Measurements from ENCODE around the gene MYL6. TPM values are rescaled to one million over a fixed set of nuclear protein-coding genes. Genes with fewer than 3 reads are reported as not detected.
"Not testable (repeated sequence)": the region's sequence is repeated elsewhere in the genome, so short reads cannot be mapped to it uniquely, and the experiment has no call there.

MYL6 gene
- total RNA-seq, 1 donor from 2014 or later = 1,884 TPM

DNA sequence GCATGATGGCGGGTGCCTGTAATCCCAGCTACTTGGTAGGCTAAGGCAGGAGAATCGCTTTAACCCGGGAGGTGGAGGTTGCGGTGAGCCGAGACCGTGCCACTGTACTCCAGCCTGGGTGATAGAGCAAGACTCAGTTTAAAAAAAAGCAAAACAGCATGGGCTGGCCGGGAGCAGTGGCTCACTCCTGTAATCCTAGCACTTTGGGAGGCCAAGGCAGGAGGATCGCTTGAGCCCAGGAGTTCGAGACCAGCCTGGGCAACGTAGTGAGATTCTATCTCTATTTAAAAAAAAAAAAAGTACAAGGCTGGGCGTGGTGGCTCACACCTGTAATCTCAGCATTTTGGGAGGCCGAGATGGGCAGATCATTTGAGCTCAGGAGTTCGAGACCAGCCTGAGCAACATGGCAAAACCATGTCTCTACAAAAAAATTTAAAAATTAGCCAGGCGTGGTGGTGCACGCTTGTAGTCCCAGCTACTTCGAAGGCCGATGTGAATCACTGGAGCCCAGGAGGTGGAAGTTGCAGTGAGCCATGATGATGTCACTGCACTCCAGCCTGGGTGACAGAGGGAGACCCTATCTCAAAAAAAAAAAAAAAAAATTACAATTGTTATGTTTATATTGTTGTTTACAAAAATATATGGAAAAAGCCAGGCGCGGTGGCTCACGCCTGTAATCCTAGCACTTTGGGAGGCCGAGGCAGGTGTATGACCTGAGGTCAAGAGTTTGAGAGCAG is 1.5 kb upstream of the MYL6 start:
- not testable (repeated sequence) for DNase-seq (ENCODE audit: low spot score)

DNA sequence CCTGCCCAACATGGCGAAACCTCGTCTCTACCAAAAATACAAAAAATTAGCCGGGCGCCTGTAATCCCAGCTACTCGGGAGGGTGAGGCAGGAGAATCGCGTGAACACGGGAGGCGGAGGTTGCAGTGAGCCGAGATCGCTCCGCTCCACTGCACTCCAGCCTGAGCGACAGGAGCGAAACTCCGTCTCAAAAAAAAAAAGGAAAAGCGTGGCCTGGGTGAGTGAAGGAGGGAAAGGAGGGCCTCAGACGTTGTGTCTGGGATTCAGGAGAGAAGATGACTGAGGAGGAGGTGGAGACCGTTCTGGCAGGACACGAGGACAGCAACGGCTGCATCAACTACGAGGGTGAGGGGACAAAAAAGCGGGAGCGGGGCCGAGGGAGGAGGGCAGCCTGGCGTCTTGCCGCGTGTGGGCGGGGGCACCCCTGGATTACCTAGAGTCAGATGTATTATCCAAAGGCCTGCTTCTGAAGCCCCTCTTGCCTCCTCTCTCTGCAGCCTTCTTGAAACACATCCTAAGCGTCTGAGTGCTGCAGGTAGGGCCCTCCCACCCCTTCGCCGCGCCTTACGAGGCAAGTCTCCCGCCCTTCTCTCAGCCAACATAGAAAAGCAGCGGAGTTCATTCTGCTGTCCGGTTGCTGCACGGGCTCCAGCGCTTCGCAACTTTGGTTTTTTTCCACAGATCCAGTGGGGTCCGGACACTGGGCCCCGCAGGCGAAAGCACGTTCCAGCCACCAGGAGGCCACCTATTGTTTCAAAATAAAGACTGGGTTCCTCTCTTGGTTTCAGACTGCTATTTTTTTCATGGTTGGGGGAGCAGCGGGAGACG is 744 bp upstream of the MYL6 start:
- DNase-seq (ENCODE audit: low spot score) = peak; percentile 87

DNA sequence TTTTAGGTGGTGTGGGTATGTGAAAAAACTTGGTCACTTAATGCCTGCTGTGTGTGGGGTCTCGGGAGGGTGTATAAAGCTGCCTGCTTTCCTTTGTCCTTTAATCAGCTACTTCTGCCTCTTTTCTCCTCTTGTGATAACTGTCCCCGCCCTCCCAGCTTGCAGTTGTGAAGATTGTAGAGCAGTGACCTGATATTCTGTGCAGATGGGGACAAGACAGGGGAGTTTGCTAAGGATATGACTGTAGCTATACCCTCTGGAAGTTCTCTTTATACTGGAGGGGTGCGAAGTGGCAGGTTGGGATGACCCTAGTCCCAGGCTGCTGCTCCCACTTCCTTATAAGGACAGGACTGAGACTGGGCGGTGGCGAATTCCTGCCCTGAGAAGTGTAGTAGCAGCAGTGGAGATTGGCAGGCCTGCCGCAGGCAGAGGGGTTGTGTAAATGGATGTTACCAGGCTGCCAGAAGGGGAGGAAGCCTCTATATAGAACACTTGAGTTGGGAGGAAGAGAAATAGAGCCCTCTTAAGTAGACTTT is 835 bp downstream of the MYL6 start:
- DNase-seq (ENCODE audit: low spot score) = peak; percentile 89

DNA sequence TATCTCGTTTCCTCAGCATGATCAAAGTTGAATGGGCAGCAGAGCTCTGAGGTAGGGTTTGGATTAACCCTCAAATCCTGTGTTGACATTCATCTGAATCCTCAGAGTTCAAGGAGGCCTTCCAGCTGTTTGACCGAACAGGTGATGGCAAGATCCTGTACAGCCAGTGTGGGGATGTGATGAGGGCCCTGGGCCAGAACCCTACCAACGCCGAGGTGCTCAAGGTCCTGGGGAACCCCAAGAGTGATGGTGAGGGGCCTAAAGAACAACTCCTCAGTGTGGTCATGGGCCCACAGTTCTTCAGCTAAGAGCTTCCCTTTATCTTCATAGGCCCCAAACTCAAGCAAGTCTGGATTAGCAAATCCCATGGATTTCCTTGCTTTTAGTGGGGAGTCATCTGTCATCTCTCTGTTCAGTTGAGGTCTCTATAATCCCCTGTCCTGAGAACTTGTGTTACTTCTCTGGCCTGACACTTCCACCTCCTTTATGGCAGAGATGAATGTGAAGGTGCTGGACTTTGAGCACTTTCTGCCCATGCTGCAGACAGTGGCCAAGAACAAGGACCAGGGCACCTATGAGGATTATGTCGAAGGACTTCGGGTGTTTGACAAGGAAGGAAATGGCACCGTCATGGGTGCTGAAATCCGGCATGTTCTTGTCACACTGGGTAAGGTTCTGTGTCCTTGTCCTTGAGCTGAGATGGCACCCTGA is 1.5 kb downstream of the MYL6 start:
- DNase-seq (ENCODE audit: low spot score) = no peak

DNA sequence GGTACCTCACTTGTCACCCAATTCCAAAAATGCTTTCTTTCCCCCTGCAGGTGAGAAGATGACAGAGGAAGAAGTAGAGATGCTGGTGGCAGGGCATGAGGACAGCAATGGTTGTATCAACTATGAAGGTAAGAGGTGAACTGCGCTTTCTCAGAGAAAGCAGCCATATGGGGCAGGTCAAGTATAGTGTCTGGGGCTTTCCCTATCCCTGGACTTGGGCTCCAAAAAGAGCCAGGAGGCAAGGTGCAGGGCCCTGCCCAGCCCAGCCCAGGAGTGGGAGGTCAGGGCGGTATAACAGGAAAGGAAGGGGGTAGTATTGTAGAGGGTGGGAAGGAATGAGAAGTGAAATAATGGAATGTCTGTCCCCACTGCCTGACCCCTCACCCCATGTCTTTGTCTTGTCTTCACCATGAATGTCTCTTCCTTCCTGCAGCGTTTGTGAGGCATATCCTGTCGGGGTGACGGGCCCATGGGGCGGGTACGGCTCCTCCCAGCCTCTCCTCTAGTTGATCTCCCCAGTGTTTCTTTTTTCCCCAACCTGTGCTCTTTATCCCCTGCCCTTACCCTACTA is 2.1 kb downstream of the MYL6 start:
- DNase-seq (ENCODE audit: low spot score) = no peak

DNA sequence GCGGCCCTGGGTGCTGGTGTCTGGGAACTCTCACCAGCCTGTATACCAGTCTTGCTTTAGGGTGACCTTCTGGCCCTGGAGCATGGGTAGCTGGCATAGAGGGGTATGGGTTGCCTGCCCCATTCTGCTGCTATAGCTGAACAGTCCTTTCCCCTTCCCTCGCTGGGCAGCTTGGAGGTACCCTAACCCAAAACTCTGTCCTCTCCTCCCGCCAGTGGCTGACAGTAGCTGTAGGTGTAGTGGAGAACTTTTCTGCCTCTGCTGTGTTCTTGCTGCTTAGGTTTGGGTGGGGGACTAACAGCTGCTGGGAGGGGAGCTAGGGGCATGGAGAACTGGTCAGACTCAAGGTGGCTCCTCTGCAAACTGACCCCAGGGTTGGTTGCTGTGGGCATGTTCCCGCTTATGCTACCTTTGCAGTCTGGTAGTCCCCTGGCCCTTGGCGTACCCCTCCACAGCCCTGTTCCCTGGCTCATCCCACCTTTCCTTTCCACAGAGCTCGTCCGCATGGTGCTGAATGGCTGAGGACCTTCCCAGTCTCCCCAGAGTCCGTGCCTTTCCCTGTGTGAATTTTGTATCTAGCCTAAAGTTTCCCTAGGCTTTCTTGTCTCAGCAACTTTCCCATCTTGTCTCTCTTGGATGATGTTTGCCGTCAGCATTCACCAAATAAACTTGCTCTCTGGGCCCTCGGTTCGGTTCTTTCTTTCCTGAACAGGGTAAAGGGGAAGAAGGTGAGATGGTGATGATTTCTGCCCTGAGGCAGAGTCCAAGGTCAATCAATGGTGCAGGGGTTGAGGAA is 2.9 kb downstream of the MYL6 start:
- no peak for DNase-seq (ENCODE audit: low spot score)

DNA sequence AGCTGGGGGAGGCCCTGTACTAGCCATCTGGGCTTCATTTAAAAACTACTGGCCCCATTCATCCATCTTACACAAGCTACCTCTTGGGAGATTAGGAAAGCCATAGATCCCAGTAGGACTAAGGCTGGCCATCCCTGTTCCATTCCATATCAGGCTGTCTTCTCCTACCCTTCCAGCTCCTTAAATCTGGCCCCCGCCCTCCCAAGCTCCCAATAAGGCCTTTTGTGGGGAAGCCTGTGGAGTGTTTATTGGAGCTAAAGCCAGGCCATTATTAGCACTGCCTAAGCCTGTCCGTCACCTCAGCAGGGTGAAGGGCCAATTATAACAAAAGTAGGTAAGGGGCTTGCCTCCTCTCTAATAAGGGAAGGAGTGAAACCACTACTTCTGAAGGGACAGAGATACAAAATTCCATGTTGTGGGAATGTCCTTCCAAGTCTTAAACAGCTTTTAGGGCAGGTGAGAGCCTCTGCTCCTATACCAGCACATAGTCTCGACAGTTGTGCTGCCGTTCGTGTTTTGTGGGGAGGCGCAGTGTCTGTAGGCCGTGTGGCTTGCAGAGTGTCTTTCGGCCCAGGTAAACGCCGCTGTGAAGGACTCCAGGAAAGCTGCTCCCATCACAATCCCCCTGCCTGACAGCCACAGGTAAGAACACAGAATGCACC is 3.7 kb downstream of the MYL6 start:
- DNase-seq (ENCODE audit: low spot score) = no peak

DNA sequence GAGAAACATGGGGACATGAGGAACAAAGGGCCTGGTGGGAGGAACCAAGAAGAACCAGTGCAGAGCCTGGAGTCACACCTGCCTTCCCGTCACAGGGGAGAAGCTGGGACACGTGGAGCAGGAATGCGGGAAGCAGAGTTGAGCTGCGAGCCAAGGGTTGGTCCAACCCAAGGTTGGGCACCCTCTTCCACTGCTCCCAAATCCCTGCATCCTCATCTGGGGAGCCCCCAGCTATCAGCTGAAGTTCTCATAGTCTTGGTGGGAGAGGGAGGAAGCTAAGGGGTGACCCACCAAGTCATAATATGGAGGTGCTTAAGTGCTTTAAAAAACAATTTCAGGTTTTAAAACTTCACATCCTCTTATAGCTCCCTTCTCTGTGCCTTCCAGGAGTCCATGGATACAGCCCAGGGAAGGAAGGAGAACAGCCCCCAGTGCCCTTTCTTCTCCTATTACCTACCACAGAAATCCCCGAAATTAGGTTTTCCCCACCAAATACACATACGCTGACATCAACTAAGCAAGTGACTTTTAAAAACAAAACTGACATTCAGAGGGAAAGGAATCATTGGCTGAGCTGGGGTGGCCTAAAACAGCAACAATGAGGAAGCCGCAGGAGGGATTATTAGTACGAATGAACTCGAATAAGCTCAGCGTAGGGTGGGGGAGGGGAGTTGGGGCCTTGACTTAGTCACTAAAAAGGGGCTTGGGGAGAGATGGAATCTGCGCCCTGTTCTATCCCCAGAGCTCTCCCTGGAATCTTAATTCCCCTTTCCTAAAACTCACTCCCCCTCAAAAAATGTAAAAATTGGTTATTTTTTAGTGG is 4.5 kb downstream of the MYL6 start:
- DNase-seq (ENCODE audit: low spot score) = no peak

DNA sequence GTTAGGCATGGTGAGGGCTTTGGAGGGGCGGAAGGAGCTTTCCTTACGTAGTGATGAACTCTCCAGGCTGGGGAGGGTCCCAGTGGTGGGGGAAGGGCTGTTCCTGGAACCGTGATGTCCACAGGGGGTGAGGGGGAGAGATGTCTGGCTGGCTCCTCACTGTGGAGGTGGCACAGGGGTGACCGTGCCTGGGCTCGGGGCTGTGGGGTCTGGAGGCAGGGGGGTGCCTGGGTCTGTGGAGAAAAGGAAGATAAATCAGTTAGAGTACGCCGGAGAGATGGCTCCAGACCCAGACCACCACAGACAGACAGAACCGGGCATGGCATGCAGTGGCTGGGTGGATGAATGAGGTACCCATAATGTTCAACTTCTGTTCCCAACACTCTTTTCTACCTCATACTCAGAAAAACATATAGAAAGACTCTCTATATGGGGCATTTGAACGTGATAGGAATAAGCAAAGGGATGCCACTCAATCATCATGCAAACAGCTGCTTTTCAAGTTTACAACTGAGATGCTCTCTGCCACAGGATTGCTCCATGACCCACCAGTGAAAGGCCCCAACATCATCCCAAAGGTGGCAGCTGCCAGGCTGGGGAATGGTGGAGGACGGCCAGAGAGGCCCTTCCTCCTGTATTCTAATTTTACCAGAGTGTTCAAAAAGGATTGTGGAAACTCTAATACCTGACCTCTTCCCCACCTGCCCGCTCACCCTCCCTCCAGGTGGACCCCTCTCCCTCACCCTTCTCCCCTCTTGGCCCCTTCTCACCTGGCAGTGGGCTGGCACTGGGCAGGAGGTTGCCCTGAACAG is 5.6 kb downstream of the MYL6 start:
- no peak for DNase-seq (ENCODE audit: low spot score)

DNA sequence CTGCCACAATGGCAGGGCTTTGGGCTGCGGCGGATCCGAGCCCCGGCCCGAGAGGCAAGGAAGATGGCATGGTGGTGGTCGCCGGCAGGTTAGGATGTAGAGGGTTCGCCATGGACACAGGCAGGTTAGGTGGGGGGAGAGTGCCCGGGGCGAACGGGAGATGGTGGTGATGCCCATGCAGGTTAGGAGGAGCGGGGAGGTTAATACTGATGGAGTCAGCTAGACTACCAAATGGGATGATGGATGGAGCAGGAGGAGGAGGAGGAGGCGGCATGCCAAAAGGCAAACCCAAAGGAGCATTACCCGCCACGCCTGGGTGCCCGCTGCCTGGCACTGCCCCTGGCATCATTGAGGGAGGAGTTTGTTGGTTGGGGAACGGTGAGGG is 6.2 kb downstream of the MYL6 start:
- DNase-seq (ENCODE audit: low spot score) = no peak

DNA sequence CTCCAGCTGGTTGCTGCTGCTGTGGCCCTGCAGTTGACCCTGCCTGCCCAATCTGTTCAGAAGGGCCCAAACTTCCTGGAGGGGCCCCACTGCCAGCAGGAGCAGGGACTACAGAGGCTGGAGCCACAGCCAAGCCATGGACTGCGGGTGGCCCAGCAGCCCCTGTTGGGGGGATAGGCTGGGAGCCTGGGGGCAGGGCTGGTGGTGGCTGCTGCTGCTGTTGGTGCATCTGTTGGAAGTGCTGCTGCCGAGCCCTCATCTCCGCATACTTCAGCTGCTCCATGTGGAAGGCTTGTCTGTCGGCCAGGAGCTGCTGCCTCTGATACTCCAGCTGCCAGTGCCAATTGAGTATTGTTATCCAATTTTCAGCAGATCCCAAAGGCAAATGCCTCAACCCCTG is 7.2 kb downstream of the MYL6 start:
- DNase-seq (ENCODE audit: low spot score) = no peak

DNA sequence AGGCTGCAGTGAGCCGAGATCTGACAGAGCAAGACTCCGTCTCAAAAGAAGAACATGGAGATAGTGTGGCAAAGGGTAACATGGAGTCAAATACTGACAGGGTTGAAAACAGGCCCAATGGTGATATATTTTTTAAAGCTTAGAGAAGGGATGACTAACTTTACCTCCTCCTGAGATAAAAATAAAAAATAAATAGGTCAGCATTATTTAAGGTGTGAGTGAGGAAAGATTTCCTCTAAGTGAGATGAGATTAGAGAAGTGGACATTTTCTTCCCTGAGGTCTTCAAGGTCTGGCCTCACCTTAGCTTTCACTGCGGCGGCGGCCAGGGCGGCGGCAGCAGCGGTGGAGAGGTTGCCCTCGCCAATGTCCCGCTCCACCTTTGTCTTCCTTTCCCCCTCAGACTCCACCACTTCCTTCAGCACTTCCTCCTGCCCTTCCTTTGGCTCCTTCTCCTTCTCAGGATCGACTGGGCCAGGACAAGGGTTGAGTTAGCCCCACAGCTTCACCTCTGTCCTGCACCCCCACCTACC is 11.1 kb downstream of the MYL6 start:
- DNase-seq (ENCODE audit: low spot score) = no peak

DNA sequence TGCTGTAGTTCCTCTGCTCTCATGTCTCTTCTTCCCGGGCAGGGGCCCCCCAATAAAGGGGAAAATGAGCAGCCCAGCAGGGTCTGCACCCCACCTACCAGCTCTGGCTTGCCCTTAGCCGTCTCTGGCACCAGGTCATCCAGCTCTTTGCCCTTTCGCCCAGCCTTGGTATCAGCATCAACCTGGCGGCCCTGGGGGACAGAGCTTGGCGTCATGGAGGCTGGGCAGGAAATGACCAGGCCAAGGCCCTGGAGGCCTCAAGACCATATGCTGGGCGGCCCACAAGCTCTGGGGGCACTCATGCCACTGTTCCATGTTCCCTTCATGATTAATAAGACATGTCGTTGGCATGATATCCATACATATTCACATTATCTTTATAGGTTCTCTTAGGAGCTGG is 14.7 kb downstream of the MYL6 start:
- DNase-seq (ENCODE audit: low spot score) = no peak

DNA sequence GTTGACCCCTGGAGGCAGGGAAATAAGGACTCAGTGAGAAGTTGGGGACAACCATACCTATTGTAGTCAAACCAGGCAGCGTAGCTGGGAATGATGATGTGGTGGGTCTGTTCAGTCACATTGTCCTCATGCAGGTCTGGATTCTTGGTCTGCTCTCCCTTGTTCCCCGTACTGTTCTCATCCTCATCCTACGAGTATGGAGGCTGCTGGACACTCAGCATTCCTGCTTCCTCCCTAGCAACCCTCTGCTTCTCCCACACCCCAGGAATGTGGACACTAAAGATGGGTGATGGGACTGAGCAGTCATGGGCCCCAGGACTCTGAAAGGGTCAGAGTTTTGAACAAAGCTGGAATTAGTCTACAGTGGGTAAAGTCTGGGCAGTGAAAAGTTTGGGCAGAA is 20.2 kb downstream of the MYL6 start:
- DNase-seq (ENCODE audit: low spot score) = no peak

DNA sequence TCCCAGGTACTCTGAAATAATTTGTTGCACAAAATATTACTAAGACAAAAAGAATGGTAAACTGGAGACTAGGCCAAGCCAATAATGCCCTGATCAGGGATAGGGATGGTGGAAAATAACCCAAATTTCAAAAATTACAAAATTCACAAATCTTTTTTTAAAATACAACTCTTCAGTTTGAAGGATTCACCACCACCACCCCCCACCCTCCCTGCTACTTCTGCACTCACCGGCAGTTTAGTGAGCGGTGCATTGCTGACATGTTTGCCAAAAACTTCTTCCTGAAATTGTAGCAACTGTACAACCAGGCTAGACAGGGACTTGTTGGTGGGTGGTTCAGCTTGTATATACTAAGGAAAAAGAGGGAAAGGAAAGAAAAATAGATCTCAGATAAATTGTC is 28.8 kb downstream of the MYL6 start:
- DNase-seq (ENCODE audit: low spot score) = no peak

DNA sequence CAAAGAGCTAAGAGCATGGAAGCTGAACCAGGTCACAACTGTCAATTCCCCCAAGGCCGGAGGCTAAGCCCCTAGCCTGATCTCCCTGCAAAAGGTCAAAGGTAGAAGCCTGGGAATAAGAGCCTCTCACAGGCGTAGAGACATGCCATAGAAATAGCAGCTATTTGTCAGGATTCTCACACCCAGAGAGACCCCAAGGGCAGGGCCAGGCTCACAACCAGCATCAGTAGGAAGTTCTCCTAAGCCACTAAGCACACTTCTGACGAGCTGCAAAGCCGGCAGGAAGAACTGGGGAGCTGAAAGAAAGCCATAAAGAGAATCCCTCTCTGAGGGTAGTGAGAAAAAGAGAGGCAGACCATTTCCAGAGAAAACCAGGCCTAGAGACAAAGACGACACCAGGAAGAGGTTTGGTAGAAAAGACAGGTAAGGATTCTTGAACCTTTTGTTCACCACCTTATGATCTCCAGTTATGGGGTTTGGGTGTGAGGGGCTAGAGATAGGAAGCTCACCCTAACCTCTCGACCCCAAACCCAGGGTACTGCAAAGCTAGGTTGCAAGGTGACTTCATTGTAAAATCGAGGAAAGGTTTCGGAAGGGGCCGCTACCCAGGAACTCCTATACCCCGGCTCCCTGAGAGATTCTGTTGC is 30.1 kb downstream of the MYL6 start:
- DNase-seq (ENCODE audit: low spot score) = no peak

DNA sequence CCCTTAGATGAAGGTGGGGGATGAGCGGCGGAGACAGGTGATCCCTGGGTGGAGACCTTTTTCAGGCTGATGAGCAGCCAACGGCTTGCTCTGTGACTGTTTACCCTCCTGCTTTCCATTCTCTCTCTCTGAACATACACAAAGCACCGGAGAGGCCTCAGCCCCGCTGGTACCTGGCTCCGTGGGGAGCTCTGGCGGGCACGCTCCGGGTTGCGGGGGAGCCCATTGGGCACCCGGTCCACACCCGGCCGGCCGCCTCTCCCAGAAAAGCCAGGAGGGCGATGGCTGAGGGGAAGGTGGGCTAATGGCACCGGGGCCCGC is 30.6 kb downstream of the MYL6 start:
- DNase-seq (ENCODE audit: low spot score) = no peak
